ENCODE data around the gene FILIP1L.

The FILIP1L gene

DNA sequence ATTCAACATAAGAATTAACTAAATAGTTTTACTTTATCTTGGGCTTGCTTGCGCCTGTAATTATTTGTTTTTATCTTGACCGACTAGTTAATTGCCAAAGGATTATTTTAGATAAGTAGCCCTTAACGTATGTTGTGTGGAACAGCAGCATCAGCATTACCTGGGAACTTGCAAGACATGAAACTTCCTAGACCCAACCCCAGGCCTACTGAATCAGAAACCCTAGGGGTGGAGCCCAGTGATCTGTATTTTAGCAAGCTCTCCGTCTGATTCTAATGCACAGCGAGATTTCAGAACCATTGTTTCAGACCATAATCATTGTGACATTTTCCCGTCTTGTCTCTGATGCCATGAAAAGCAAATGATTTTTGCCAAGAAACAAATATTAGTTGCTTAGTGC is 31.1 kb downstream of the FILIP1L start:
- peaks cover 10% of the 10 kb centered on the region for H3K4me1 ChIP-seq (ENCODE audit: control insufficient read depth, insufficient read depth, low read length)
- no peak overlapping the region for H3K9ac ChIP-seq (ENCODE audit: low read length)
- H3K27me3 ChIP-seq (ENCODE audit: control insufficient read depth, insufficient read depth, low read length) = no peaks in the 10 kb centered on the region
- H3K36me3 ChIP-seq (ENCODE audit: control insufficient read depth, insufficient read depth, low read length) = no peaks in the 10 kb centered on the region
- H3K9me3 ChIP-seq (ENCODE audit: control insufficient read depth, insufficient read depth, low read depth, low read length) = no peaks in the 10 kb centered on the region
- no peak overlapping the region for H3K27ac ChIP-seq (ENCODE audit: low read depth, low read length)
- H3K4me3 ChIP-seq (ENCODE audit: low read depth, low read length) = no peak overlapping the region

DNA sequence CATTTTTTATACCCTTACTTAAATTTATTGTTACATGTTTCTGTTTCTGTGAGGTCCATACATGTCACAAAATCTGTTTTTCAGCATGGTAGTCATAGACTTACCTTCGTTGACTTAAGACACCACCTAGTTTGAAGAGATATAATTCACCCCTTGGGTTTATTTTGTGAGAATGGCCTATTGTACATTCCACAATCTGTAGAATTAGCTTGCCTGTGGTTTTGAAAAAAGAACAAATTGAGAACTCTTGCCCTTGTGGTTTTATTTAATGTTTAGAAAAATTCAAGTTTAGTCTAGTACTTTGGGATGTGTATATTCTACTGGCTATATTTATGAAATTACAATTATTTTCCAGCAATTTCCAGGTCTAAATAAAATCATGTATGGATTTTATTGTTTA is 31.6 kb downstream of the FILIP1L start:
- no peaks in the 10 kb centered on the region for H3K9me3 ChIP-seq (ENCODE audit: control insufficient read depth, insufficient read depth, low read depth, low read length)
- H3K9ac ChIP-seq (ENCODE audit: low read length) = no peak overlapping the region

DNA sequence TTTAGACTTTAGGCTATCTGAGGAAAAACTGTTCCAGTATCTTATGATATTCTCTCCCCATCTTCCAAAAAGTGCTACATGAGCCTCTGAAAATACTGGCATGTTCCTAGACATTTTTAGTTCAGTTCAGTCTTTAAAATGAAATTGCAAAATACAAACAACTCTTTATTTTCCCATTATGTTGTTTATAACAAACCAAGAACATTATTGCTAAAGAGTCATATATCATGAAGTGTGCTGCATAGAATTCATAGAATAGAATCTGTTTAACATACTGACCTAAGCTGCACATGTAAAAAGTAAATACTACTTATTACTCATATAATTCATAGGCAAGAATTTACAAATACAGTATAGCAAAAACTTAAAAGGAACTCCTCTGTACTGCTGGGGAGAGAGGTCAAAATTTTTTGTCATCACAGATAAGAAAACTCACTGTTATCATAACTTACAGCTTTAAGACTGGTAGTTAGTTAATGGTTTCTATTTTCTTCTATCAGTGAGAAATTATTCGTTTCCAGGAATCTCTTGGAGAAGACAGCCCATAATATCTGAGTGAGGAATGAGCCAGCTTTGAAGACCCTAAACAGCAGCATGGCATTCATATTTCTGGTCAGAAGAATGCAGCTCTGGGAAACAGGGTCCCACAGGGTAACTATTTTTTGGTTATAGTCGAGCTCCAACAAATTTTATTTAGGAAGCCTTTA is 32.2 kb downstream of the FILIP1L start:
- no peak overlapping the region for H3K27ac ChIP-seq (ENCODE audit: low read depth, low read length)
- H3K9me3 ChIP-seq (ENCODE audit: control insufficient read depth, insufficient read depth, low read depth, low read length) = no peaks in the 10 kb centered on the region
- peaks cover 6% of the 10 kb centered on the region for H3K4me1 ChIP-seq (ENCODE audit: control insufficient read depth, insufficient read depth, low read length)
- no peak overlapping the region for H3K9ac ChIP-seq (ENCODE audit: low read length)
- no peaks in the 10 kb centered on the region for H3K36me3 ChIP-seq (ENCODE audit: control insufficient read depth, insufficient read depth, low read length)
- no peaks in the 10 kb centered on the region for H3K27me3 ChIP-seq (ENCODE audit: control insufficient read depth, insufficient read depth, low read length)
- H3K4me3 ChIP-seq (ENCODE audit: low read depth, low read length) = no peak overlapping the region

More for the DNA sequence above, 31.6 kb downstream of the FILIP1L start:
- H3K27ac ChIP-seq (ENCODE audit: low read depth, low read length) = no peak overlapping the region
- H3K4me3 ChIP-seq (ENCODE audit: low read depth, low read length) = no peak overlapping the region
- H3K27me3 ChIP-seq (ENCODE audit: control insufficient read depth, insufficient read depth, low read length) = no peaks in the 10 kb centered on the region
- peaks cover 7% of the 10 kb centered on the region for H3K4me1 ChIP-seq (ENCODE audit: control insufficient read depth, insufficient read depth, low read length)
- H3K36me3 ChIP-seq (ENCODE audit: control insufficient read depth, insufficient read depth, low read length) = no peaks in the 10 kb centered on the region

DNA sequence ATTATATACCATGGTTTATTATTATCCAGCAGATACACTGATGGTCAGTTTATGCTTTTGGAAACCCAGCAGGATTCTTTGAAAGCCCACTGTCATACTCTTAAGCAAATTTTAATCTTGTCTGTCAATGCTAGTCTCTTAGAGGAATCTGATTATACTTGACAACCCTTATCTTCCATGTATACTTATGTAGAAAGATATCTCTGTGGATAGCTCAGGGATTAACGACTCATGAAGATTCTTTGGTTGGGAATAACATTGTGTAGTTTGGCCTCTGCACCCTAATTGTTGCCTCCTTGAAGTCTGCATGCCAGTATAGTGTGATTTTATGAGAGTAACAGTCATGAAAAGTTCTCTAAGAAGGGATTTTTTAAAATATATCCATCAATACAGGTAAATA is 33.0 kb downstream of the FILIP1L start:
- Histone ChIP-seq H3K4me3 (ENCODE audit: low read depth, low read length) (no peak overlapping the region), H3K36me3 (ENCODE audit: control insufficient read depth, insufficient read depth, low read length) (no peaks in the 10 kb centered on the region), H3K9me3 (ENCODE audit: control insufficient read depth, insufficient read depth, low read depth, low read length) (no peaks in the 10 kb centered on the region), H3K27ac (ENCODE audit: low read depth, low read length) (no peak overlapping the region), H3K4me1 (ENCODE audit: control insufficient read depth, insufficient read depth, low read length) (peaks cover 4% of the 10 kb centered on the region), H3K27me3 (ENCODE audit: control insufficient read depth, insufficient read depth, low read length) (no peaks in the 10 kb centered on the region), H3K9ac (ENCODE audit: low read length) (no peak overlapping the region)

DNA sequence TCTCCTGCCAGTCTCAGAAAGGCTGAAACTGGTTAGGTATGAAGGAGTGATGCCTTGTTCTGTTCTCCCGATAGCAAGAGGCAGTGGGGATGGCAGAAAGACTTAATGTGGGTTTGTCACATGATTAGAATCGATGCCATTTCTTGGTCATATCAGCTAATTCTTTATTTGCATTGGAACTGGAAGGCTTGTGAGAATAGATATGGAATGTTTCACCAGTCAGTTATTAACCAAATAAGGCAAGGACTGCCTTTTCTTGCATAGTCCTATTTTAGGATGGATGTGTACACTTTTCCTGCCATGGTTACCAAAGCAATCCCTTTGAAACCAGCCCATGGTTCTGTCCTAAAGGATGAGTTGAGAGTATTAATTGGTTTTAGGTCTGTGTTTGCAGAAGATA is 33.7 kb downstream of the FILIP1L start:
- no peaks in the 10 kb centered on the region for H3K27me3 ChIP-seq (ENCODE audit: control insufficient read depth, insufficient read depth, low read length)
- H3K4me1 ChIP-seq (ENCODE audit: control insufficient read depth, insufficient read depth, low read length) = peaks cover 4% of the 10 kb centered on the region; the same call in 1 of the 2 replicates
- H3K27ac ChIP-seq (ENCODE audit: low read depth, low read length) = no peak overlapping the region
- no peaks in the 10 kb centered on the region for H3K36me3 ChIP-seq (ENCODE audit: control insufficient read depth, insufficient read depth, low read length)
- H3K9me3 ChIP-seq (ENCODE audit: control insufficient read depth, insufficient read depth, low read depth, low read length) = no peaks in the 10 kb centered on the region
- no peak overlapping the region for H3K9ac ChIP-seq (ENCODE audit: low read length)
- H3K4me3 ChIP-seq (ENCODE audit: low read depth, low read length) = no peak overlapping the region

DNA sequence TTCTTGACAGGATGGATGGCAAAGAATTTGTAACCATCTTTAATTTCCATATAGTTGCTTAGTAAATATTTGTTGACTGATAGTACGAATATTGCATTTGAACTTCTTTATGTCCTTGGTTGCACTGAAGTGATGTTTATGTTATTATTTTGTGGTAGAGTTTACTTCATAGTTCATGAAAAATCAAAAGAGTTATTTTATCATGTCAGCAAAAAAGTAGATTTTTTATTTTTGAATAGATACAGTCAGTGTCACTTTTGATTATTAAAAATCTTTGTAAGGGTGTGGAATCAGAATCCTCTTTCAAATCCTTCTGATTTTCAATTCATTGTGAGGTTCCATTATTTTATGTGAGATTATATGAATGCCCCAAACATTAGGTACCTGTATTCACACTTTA is 35.0 kb downstream of the FILIP1L start:
- no peaks in the 10 kb centered on the region for H3K27me3 ChIP-seq (ENCODE audit: control insufficient read depth, insufficient read depth, low read length)

DNA sequence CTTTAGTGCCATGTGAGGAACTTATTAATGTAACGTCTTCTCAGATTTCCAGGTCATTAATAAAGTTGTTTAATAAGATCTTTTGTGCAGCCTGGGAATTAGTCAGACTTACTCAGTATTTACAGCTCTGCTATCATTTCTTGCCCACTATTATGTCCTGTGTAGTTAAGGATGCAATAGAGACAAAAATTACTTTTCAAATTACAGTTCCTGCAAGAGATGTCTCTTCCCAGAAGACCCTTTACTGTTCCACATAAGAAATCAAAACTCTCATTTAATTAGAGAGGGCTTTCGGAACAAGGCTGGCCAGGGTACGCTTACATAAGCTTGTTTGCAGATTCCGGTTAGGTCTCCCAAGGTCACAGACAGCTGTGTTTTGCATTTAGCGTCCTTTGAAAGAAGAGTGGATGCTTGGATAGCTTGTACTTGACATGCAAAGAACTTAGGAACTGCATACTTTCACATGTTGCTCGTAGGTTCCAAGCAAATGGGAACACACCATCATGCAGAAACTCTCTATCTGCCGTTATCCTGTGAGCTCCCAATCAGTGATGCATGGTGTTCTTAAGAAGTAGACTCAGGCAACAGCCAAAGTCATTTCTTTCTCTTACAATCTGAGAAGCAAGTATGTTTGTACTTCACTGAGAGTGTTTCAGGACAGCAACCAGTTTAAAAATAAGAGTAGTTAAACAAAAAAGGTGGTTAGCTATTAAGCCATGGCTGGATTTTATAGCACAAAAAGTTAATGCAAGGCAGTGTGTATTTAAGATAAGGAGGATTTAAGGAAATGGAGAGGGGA is 37.4 kb downstream of the FILIP1L start:
- H3K27me3 ChIP-seq (ENCODE audit: control insufficient read depth, insufficient read depth, low read length) = no peaks in the 10 kb centered on the region
- no peaks in the 10 kb centered on the region for H3K9me3 ChIP-seq (ENCODE audit: control insufficient read depth, insufficient read depth, low read depth, low read length)
- no peaks in the 10 kb centered on the region for H3K36me3 ChIP-seq (ENCODE audit: control insufficient read depth, insufficient read depth, low read length)
- H3K27ac ChIP-seq (ENCODE audit: low read depth, low read length) = no peak overlapping the region
- peaks cover 22% of the 10 kb centered on the region for H3K4me1 ChIP-seq (ENCODE audit: control insufficient read depth, insufficient read depth, low read length)
- H3K4me3 ChIP-seq (ENCODE audit: low read depth, low read length) = no peak overlapping the region
- no peak overlapping the region for H3K9ac ChIP-seq (ENCODE audit: low read length)

More for the DNA sequence above, 35.0 kb downstream of the FILIP1L start:
- H3K4me3 ChIP-seq (ENCODE audit: low read depth, low read length) = no peak overlapping the region
- H3K36me3 ChIP-seq (ENCODE audit: control insufficient read depth, insufficient read depth, low read length) = no peaks in the 10 kb centered on the region
- no peak overlapping the region for H3K27ac ChIP-seq (ENCODE audit: low read depth, low read length)
- H3K4me1 ChIP-seq (ENCODE audit: control insufficient read depth, insufficient read depth, low read length) = peaks cover 7% of the 10 kb centered on the region; the same call in 1 of the 2 replicates
- no peak overlapping the region for H3K9ac ChIP-seq (ENCODE audit: low read length)
- no peaks in the 10 kb centered on the region for H3K9me3 ChIP-seq (ENCODE audit: control insufficient read depth, insufficient read depth, low read depth, low read length)

DNA sequence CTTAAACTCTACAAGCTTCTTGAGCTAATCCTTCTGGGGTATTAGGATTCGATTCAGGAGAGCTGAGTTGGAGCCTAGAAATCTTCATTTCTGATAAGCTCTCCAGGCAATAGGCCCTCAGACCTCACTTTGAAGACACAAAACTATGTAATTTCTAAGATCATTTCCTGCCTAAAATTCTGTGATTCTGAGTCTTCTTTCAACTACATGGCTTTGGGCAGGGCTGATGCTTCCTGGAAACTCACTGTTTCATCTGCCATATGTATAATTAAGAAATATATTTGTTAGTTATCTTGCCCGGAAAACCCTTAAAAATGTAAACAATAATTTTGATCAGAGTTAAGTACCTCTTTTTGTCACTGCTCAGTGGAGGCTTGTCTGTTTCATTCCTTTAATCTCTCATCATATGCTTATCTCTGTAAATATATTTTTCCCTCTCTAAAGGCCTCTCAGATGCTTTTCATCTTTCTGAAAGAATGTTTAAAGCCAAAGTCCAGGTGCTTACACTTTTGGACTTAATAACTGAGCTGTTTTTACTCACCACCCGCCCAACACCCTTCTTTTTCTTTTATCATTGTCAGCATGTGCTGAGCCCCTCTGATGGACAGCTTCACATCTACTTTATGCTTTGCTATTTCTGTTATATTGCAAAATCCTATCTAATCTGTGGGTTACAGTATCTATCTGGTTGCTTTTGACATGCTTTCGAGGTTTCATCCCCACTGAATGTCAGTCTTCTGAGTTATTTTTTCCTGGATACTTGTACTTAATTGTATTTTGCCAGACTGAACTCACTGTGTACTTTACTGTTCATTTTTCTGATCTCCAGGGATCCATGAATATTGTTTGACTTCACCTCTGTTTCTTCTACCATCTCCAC is 38.2 kb downstream of the FILIP1L start:
- Histone ChIP-seq H3K27me3 (ENCODE audit: control insufficient read depth, insufficient read depth, low read length) (no peaks in the 10 kb centered on the region), H3K9ac (ENCODE audit: low read length) (no peak overlapping the region), H3K36me3 (ENCODE audit: control insufficient read depth, insufficient read depth, low read length) (no peaks in the 10 kb centered on the region), H3K4me3 (ENCODE audit: low read depth, low read length) (no peak overlapping the region), H3K27ac (ENCODE audit: low read depth, low read length) (no peak overlapping the region), H3K4me1 (ENCODE audit: control insufficient read depth, insufficient read depth, low read length) (peaks cover 24% of the 10 kb centered on the region), H3K9me3 (ENCODE audit: control insufficient read depth, insufficient read depth, low read depth, low read length) (no peaks in the 10 kb centered on the region)

DNA sequence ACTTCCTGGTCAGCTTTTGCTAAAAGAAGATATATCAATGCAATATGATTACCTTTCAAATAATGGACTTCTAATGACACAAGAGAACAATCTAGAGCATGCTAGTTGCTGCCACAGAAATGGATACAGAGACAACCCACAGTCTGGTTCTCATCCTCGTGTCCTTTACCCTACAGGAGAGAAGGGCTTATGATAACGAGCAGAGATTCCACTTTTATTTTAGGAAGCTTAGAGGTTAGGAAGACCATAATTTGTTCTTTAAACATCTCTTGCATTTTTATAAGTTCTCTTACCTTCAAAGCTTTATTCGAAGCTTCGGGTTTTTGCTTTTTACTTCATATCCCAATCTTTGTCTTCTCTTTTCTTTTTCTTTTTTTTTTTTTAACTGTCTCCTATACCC is 39.1 kb downstream of the FILIP1L start:
- no peaks in the 10 kb centered on the region for H3K9me3 ChIP-seq (ENCODE audit: control insufficient read depth, insufficient read depth, low read depth, low read length)
- H3K4me3 ChIP-seq (ENCODE audit: low read depth, low read length) = no peak overlapping the region
- peaks cover 25% of the 10 kb centered on the region for H3K4me1 ChIP-seq (ENCODE audit: control insufficient read depth, insufficient read depth, low read length)
- no peak overlapping the region for H3K9ac ChIP-seq (ENCODE audit: low read length)
- no peak overlapping the region for H3K27ac ChIP-seq (ENCODE audit: low read depth, low read length)
- no peaks in the 10 kb centered on the region for H3K27me3 ChIP-seq (ENCODE audit: control insufficient read depth, insufficient read depth, low read length)
- no peaks in the 10 kb centered on the region for H3K36me3 ChIP-seq (ENCODE audit: control insufficient read depth, insufficient read depth, low read length)

DNA sequence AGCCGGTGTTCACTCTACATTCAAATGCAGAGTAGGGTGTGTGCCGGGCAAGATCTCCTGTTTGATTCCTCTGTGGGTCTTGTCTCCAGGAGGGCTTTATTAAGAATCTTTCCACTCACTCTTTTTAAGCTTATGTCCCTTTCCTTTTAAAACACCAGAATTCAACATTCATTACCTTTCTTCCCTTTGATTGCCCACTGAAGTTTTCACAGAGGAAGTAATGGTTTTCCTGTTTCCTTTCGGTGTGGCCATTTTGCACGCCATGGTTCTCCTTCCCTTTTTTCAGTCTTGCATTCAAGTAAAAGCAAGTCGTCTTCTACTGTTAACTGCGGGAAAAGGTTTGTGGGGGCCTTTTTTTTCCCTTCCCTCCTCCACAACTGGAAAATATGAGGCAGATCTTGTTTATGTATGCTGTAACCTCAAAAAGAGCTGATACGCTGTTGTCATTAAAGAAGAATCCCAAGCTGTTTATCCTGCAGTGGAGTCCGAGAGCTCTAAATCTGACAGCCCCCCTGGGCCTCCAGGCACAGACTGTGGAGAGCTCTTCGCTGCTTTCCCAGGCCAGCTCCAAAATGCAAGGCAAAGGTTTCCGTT is 40.5 kb downstream of the FILIP1L start:
- Histone ChIP-seq H3K27ac (ENCODE audit: low read depth, low read length) (peak overlapping the region; percentile 18; the same call in 1 of the 2 replicates), H3K9ac (ENCODE audit: low read length) (no peak overlapping the region), H3K9me3 (ENCODE audit: control insufficient read depth, insufficient read depth, low read depth, low read length) (no peaks in the 10 kb centered on the region), H3K36me3 (ENCODE audit: control insufficient read depth, insufficient read depth, low read length) (no peaks in the 10 kb centered on the region), H3K4me1 (ENCODE audit: control insufficient read depth, insufficient read depth, low read length) (peaks cover 27% of the 10 kb centered on the region), H3K4me3 (ENCODE audit: low read depth, low read length) (peak overlapping the region; percentile 17; the same call in 1 of the 2 replicates), H3K27me3 (ENCODE audit: control insufficient read depth, insufficient read depth, low read length) (no peaks in the 10 kb centered on the region)

All from HUES6 (cell line).